ENCODE results near the gene PITPNC1.

- TF ChIP-seq, protein P1, sequence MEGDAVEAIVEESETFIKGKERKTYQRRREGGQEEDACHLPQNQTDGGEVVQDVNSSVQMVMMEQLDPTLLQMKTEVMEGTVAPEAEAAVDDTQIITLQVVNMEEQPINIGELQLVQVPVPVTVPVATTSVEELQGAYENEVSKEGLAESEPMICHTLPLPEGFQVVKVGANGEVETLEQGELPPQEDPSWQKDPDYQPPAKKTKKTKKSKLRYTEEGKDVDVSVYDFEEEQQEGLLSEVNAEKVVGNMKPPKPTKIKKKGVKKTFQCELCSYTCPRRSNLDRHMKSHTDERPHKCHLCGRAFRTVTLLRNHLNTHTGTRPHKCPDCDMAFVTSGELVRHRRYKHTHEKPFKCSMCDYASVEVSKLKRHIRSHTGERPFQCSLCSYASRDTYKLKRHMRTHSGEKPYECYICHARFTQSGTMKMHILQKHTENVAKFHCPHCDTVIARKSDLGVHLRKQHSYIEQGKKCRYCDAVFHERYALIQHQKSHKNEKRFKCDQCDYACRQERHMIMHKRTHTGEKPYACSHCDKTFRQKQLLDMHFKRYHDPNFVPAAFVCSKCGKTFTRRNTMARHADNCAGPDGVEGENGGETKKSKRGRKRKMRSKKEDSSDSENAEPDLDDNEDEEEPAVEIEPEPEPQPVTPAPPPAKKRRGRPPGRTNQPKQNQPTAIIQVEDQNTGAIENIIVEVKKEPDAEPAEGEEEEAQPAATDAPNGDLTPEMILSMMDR (IDR thresholded peaks at IDR 0.05), result no peak
- TF ChIP-seq POLR2AphosphoS5 (IDR thresholded peaks at IDR 0.05) (no peak), EP300 (IDR thresholded peaks at IDR 0.05) (no peak), POLR2A (IDR thresholded peaks at IDR 0.05) (no peak)
Observed at GRCh38 chr17:67343237-67343636, 33.8 kb upstream of the PITPNC1 start.

Measured in suprapubic skin (tissue), 4 donors.